HCT116 (cell line): Measurements from ENCODE around the gene HIC1. TPM values are rescaled to one million over a fixed set of nuclear protein-coding genes. Genes with fewer than 3 reads are reported as not detected.

Experiments
- microRNA counts: library from miRNA; unstranded; fragments of <30 nt; microRNA quantifications from one replicate; lab custom pipeline; 2015
- microRNA-seq: library from miRNA; unstranded; fragments of <30 nt; microRNA quantifications from one replicate; pipeline ENCODE4, GENCODE V29; 2016; ENCODE audit warnings: borderline number of aligned reads
- total RNA-seq: library from RNA; stranded (reverse); gene quantifications from one replicate; pipeline ENCODE4 v1.2.1, GENCODE V29; 2021; ENCODE audit not compliant: unreplicated experiment

HIC1 gene
- total RNA-seq, 1 experiment from 2014 or later: 0.64 TPM

MicroRNAs encoded within 50 kb of the gene (microRNA counts, 767-probe panel; counts per million panel counts)
- microRNA hsa-miR-132-3p (lab: Ali Mortazavi, UCI) (not detected), microRNA hsa-miR-212-3p (lab: Ali Mortazavi, UCI) (not detected)

Small RNA genes within 50 kb of the gene (microRNA-seq; reads per million reads assigned to microRNA genes)
- gene MIR132 (619 reads per million, percentile 78 among the genes with 10 or more reads in this experiment), gene MIR212 (7.7 reads per million, percentile 21 among the genes with 10 or more reads in this experiment)

Other genes with a start within 250 kb of the HIC1 start
- 16.9 TPM for gene SMYD4, start 225.2 kb upstream of the HIC1 start, total RNA-seq
- 198 TPM for gene RPA1, start 225.1 kb upstream of the HIC1 start, total RNA-seq
- 3.7 TPM for gene RTN4RL1, start 29.8 kb upstream of the HIC1 start, total RNA-seq
- gene DPH1, start 24.9 kb upstream of the HIC1 start, total RNA-seq: 47.2 TPM
- gene OVCA2, start 13.1 kb upstream of the HIC1 start, total RNA-seq: 27.3 TPM
- gene SMG6, start 248.7 kb downstream of the HIC1 start, total RNA-seq: 23.1 TPM
- gene SRR, start 248.8 kb downstream of the HIC1 start, total RNA-seq: 15.1 TPM